Thoracic aorta (tissue), 2 donors: ENCODE results near the gene NCKAP5. TPM values are rescaled to one million over a fixed set of nuclear protein-coding genes. Genes with fewer than 3 reads are reported as not detected.

Source experiments
- ATAC-seq: fragments of 150-250 bp; one replicate; pipeline ENCODE4 v1.8.0; 2017; ENCODE audit warnings: low read depth; ENCODE audit not compliant: insufficient number of reproducible peaks, low FRiP score
- DNase-seq: peaks from one replicate; pipeline ENCODE4 v3.0.0-alpha.2; 2020; ENCODE audit warnings: low spot score
- H3K27ac ChIP-seq, 2 donors: fragments of 200-600 bp; sonication (generic); 1 replicate in 1 of 2; 2 replicates in 1 of 2; pipeline ENCODE4 v1.5.1; 2016; ENCODE audit warnings: mild to moderate bottlenecking in 2 of 2, moderate library complexity in 2 of 2
- H3K27me3 ChIP-seq: fragments of 200-600 bp; sonication (generic); replicated peaks from 2 replicates; pipeline ENCODE4 v1.6.0; 2016; ENCODE audit warnings: mild to moderate bottlenecking; ENCODE audit not compliant: insufficient read depth
- H3K36me3 ChIP-seq: fragments of 200-600 bp; sonication (generic); one replicate; pipeline ENCODE4 v1.5.1; 2016
- H3K4me1 ChIP-seq, 2 donors: fragments of 200-600 bp; sonication (generic); 1 replicate in 1 of 2; 2 replicates in 1 of 2; pipeline versions ENCODE4 v1.5.1 to v1.6.0; 2016; ENCODE audit warnings: low read depth in 2 of 2, mild to moderate bottlenecking in 1 of 2; ENCODE audit not compliant: control insufficient read depth in 1 of 2
- H3K4me3 ChIP-seq: fragments of 200-600 bp; sonication (generic); 2 replicates; pipeline ENCODE4 v1.5.1; 2016; ENCODE audit warnings: mild to moderate bottlenecking
- H3K9me3 ChIP-seq: fragments of 200-600 bp; sonication (generic); 2 replicates; pipeline ENCODE4 v1.5.1; 2016
- total RNA-seq, 2 donors: library from RNA; depleted of rRNA; stranded (reverse); fragments of >200 nt; gene quantifications; one replicate each; pipeline versions ENCODE4 v1.1.0 to v1.2.3, GENCODE V29; 2016
- TF ChIP-seq, protein P1 (sequence below): fragments of 200-600 bp; sonication (generic); IDR thresholded peaks from one replicate; pipeline ENCODE4 v1.5.1; 2019; ENCODE audit warnings: antibody characterized with exemption

The NCKAP5 gene
- total RNA-seq, 2 donors from 2014 or later = 1.2 to 1.9 TPM

DNA sequence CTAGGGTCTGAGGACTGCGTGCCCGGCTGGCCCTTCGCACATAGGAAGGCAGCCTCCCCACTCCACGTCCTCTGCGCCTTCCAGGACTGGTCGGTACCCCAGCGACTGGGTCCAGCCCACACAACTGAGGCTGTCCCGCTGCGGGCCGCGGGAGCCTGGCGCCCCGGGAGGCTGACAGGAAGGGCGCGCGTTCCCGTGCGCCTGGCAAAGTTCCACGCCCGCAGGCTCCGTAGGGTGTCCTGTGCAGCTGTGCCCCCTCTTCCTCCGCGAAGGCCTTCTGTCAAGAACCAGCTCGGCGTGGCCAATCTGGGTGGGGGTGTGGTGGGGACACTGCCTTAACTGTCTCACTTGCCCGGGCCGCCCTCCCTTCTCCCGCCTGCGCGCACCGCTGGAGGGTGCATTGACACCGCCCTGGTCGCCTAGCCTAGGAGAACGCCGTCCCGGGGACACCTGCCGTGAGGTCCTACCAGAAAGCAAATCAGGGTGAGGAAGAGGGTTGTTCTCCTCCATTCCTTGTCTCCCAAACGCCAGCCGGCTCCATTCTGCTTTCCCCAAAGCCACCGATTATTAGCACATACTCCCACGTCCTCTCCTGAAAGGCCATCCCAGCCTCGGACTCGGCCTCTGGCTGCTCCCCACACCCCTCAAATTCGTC, 897.6 kb downstream of the NCKAP5 start:
- ATAC-seq (no peak), DNase-seq (no peak)
- Histone ChIP-seq H3K27ac (no peak overlapping the region), H3K27me3 (no peaks in the 10 kb centered on the region), H3K4me3 (peak overlapping the region; percentile 55), H3K36me3 (no peaks in the 10 kb centered on the region), H3K9me3 (no peaks in the 10 kb centered on the region), H3K4me1 (peaks cover 0 to 21% of the 10 kb centered on the region in 2 donors)
- TF ChIP-seq, protein P1, sequence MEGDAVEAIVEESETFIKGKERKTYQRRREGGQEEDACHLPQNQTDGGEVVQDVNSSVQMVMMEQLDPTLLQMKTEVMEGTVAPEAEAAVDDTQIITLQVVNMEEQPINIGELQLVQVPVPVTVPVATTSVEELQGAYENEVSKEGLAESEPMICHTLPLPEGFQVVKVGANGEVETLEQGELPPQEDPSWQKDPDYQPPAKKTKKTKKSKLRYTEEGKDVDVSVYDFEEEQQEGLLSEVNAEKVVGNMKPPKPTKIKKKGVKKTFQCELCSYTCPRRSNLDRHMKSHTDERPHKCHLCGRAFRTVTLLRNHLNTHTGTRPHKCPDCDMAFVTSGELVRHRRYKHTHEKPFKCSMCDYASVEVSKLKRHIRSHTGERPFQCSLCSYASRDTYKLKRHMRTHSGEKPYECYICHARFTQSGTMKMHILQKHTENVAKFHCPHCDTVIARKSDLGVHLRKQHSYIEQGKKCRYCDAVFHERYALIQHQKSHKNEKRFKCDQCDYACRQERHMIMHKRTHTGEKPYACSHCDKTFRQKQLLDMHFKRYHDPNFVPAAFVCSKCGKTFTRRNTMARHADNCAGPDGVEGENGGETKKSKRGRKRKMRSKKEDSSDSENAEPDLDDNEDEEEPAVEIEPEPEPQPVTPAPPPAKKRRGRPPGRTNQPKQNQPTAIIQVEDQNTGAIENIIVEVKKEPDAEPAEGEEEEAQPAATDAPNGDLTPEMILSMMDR = no peak

DNA sequence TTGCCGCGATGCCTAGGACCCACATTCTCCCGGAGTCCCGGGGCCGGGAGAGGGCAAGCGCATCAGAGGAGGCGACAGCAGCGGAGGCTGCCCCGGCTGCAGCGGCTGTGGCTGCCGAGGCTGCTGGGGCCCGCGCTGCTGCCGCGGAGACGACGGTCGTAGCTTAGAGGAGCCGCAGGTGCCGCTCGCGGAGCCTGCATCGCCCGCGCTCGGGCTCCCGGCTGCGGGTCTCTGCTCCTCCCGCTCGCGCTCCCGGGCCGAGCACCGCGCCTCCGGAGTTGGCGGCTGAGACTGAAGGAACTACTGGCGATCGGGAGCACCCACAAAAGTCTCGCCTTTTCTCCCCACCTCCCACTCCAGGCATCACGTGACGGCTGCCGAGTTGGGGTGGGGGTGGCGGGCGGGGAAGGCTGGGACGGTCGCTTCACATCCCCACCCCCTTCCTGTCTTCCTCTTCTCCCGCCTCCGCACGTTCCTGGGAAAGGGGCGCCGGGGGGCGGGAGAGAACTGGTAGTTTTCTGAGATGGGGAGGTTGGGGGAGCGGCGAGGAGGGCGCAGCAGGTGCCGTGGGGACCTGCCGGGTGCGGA, 898.3 kb downstream of the NCKAP5 start, which contains the start of gene LYPD1:
LYPD1 (minus strand) TSS at position 298 of the 588 bp plus-strand sequence; CDS start at position 25, 273 bp downstream.
- ATAC-seq = no peak
- peak within 1 kb of the TSS; percentile 55 for H3K4me3 ChIP-seq

GRCh38 chr2:132668987-132669907, 899.0 kb downstream of the NCKAP5 start:
- DNase-seq (no peak), ATAC-seq (no peak)
- Histone ChIP-seq H3K4me3 (peak overlapping the region; percentile 55), H3K27me3 (no peaks in the 10 kb centered on the region), H3K9me3 (no peaks in the 10 kb centered on the region), H3K4me1 (peaks cover 0 to 21% of the 10 kb centered on the region in 2 donors), H3K27ac (no peak overlapping the region), H3K36me3 (no peaks in the 10 kb centered on the region)
- TF ChIP-seq, protein P1 = no peak

More for the DNA sequence above, 898.3 kb downstream of the NCKAP5 start, which contains the start of gene LYPD1:
- Histone ChIP-seq H3K36me3 (no peaks in the 10 kb centered on the region), H3K4me1 (peaks cover 0 to 21% of the 10 kb centered on the region in 2 donors), H3K9me3 (no peaks in the 10 kb centered on the region), H3K27ac (no peak within 1 kb of the TSS), H3K27me3 (no peaks in the 10 kb centered on the region)
- TF ChIP-seq, protein P1 = no peak
- no peak for DNase-seq

GRCh38 chr2:132668189-132668823, 900.0 kb downstream of the NCKAP5 start:
- ATAC-seq (no peak), DNase-seq (no peak)
- TF ChIP-seq, protein P1 = no peak
- no peaks in the 10 kb centered on the region for H3K9me3 ChIP-seq
- no peaks in the 10 kb centered on the region for H3K27me3 ChIP-seq
- H3K4me1 ChIP-seq = peaks cover 0 to 21% of the 10 kb centered on the region in 2 donors
- H3K27ac ChIP-seq = no peak overlapping the region
- no peak overlapping the region for H3K4me3 ChIP-seq
- no peaks in the 10 kb centered on the region for H3K36me3 ChIP-seq
